Measurements from ENCODE around the gene KDM4C.
"Not testable (repeated sequence)": the region's sequence is repeated elsewhere in the genome, so short reads cannot be mapped to it uniquely, and the experiment has no call there.

The KDM4C gene

GRCh38 chr9:6930827-6931226 lies 173.1 kb downstream of the KDM4C start:
- no peak for DNase-seq

GRCh38 chr9:6931913-6932312 lies 174.1 kb downstream of the KDM4C start:
- DNase-seq = peak in 2 of 56 donors; percentile 7 to 58

DNA sequence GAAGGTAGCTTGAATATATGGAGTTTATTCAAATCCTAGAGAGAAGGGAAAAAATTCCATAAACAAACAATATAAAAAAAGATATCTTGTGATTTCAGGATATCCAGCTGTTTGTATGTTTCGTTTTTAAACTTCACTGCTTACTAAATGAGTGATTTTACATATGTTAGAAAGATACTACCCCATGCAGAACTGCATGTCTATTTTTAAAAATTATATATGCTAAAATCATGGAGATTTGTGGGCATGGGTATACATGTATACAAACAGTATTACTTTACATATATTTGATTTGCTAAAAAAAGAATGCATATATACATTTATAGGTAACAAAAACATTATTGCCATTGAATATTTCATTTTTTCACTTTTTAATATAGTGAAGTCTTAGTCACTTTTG lies 178.3 kb downstream of the KDM4C start:
- no peak for DNase-seq

DNA sequence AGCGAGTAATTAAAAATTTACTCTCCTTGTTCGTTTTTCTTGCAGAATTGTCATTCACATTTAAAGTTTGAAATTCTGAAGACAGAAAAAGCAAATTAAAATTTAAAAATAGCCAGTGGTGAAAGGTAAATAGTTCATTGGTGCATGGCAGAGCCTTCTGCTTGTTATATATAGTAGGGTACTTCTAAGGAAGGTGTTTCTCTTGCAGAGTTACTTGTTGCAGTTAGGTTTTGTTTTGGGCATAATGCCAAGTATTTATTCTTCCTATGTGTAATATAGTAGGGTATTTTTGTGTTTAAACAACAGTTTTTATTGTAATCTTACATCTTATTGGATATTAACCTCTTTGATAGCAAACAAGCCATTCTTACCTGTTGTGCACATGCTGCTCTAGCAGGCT lies 179.4 kb downstream of the KDM4C start:
- DNase-seq = no peak

DNA sequence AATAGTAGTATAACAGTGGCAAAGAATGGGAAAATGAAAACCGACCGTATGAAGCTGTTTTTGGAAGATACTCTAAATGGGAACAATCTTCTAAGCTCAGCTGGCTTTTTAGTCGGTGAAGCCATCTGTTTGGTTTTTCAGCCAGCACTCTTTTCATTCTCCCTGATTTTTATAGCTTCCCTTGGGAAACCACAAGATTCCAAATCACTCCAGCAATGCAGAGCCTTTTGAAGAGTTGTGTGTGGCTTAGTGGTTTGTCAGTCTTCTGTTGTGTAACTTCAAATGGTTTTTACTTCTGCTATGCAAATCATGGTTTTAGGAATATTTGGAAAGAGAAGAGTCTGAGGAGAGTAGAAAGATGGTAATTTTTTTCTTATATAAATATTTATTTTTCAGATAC lies 180.7 kb downstream of the KDM4C start:
- no peak for DNase-seq

GRCh38 chr9:6938873-6939272 lies 181.1 kb downstream of the KDM4C start:
- no peak for DNase-seq

DNA sequence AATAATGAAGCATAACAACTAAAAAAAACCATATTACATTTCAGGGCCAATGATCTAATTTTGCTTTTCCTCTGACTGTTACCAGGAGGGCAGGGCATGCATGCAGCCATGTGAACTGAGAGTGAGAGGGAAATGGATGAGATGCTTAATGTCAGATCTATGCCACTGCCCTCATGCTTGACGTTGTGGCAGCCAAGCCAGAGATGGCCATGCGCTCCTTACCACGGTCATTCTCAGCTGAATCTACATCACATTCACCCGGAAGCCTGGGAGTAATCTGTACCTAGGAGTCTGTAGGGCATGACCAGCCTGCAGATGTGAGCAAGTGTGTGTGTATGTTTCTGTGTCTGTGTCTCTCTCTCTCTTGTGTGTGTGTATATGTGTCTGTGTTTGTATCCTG lies 183.7 kb downstream of the KDM4C start:
- no peak for DNase-seq

DNA sequence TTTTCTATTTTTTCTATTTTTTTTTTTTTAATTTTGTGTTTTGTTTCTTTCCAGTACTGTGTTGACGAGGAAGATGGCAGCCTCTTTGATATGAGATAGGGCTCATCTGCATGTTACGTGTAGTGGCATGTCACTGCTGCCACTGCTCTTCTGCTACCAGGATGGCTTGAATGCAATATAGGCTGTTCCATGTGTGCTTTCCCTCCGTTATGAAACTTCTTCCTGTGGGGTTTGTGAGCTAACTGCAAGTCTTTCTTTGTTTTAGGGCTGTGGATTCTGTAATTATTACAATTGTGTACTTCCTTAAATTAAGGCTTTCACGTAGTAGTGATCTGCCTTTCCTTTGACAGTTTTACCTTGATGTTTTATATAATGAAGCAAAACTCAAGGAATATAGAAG lies 184.6 kb downstream of the KDM4C start:
- DNase-seq = no peak

GRCh38 chr9:6943293-6943692 lies 185.5 kb downstream of the KDM4C start:
- no peak for DNase-seq

DNA sequence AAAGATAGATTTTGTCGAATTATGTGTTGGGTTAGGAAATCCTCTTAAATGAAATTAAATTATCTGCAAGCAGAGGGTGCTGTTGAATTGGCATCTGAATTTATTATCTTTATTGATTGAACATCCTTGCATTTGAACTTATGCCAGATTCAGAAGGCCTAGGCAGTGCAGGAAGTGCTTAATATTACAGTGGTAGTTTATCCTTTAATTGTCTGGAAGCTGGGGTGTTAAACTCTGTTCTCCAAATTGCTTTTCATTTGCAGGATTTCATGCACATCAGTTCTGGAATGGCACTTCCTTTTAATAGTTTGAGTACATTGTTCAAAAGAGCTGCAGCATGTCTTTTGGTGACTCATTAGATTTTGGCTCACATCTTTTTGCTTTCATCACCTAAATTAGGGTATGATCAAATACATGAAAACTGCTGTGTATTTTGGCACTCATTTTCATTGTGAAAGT lies 186.3 kb downstream of the KDM4C start:
- DNase-seq = peak in 1 of 56 donors; percentile 6

GRCh38 chr9:6944896-6945295 lies 187.1 kb downstream of the KDM4C start:
- DNase-seq = no peak

DNA sequence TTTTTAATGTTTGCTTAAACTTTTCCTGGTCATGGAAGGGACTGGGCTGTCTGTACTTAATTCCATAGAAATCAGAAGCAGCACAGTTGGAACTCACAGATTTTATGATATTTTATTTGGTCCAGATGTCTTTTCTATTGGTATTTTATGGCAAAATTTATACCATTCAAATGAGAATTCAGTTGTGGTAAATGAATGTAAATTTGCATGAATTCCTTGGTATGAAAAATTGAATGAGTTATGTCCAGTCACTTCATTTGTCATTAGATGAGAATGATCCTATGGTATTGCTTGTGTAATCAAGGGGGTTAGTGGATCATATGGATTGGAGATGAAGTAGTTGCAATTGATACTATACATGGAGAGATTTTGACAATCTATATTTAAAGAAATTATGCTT lies 188.0 kb downstream of the KDM4C start:
- DNase-seq = no peak

DNA sequence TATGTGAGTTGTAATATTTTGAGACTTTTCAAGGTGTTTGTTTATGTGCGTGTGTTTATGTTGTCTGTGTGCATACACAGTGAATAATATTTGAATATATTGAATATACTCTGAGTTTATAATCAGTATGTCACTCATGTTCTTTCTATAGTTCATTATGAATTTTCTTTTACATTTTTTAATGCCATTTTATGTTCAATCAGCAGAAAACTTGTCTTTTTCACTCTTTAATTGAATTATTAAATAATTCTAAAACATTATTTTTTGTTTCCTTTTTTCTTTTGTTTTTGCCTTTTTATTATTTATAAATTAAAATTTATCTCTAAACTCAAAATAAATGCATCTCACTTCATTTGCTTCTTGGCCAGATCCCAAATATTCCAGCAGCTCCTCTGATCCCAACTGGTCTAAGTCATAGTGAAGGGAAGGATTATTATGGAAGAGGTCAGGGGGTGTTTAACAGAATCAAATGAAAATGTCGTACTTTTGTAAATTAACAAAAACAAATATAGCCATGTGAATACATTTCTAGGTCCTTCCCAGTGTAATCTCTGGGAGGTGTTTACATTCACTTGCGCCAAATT lies 188.9 kb downstream of the KDM4C start:
- no peak for DNase-seq

- not testable (repeated sequence) for DNase-seq
Measured at GRCh38 chr9:6948921-6949320, 191.1 kb downstream of the KDM4C start.

- DNase-seq = peak in 23 of 56 donors; percentile 2 to 67 (median 11)
Measured at GRCh38 chr9:6955251-6955921, 197.6 kb downstream of the KDM4C start.

DNA sequence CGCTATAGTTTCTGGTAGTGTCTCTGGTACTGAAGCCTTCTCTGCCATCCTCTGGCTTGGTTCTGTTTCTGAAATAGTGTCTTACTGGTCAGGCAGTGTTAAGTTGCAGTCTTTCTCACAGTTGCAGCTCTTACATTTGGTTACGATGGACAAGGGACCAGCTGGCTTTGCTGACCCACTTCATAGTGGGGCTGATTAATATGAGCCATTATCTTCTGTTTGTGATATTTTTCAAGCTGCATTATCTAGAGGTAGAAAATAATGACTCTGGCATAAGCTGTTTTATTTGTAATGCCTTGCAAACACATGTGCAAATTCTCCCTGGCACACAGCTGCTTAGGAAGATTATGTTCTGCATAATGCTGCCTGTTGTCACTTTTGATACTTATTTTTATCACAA lies 199.1 kb downstream of the KDM4C start:
- DNase-seq = no peak

DNA sequence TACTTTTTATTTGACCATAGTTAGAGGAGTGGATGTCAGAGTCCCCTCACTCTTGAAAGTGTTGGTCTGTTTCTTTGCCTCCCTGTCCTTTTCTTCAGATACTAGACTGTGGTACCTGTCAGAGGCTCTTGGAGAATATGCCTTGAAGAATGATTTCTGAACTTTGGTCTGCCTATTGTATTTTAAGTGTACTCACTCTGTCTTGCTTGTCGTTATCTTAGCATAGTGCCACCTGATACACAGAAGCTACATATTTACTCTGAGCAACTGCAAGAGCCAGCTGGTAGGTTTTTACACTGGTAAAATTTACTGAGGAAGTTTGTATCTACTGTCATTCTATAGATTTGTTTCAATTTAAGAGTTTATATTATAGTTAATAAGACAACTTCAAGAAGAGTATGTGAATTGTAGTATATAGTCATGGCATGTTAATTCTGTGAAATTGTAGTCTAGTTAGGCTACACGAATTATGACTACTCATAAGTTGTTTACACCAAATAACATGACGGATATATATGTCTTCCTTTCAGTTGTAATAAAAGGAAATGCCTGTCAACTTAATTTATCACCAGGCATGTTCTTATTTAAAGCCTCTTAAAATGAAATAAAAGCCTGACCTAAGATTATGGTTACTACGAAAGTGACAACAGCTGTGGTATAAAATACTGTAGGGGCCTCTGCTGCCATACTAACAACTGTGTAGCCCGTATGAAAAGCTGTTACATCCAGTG lies 201.7 kb downstream of the KDM4C start:
- DNase-seq = no peak

GRCh38 chr9:6960777-6961176 lies 203.0 kb downstream of the KDM4C start:
- no peak for DNase-seq

DNA sequence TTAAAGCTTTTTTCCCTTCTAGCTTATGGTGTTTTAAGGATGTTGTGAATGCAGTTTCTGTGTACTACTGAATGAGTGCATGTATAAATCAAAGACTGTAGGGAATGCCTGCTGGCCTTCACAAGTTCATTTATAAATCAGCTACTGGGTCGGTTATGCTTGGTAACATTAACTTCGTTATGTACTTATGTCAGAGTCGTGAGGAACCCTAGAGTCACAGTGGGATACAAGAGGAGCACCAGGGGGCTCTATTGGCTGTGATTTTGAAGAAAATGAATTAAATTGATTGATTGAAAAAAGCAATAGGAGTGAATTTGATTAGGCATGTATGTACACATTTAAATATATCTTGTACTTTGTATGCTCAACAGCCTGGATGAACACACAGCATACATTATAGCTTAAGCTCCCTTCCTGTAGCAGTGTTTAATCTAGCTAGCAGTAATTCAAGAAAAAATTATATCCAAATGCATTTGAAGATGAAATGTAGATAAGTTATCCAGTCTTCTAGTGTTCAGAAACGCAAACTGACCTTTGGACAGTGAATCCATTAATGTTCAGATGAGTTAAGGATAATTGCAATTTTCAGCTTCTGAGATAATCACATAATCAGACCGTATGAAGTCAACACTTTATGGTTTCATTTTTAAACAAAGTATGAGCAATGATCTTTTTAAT lies 204.2 kb downstream of the KDM4C start:
- no peak for DNase-seq

- DNase-seq = no peak
Measured at GRCh38 chr9:6965566-6965965, 207.8 kb downstream of the KDM4C start.

- DNase-seq = no peak
Measured at GRCh38 chr9:6968271-6968670, 210.5 kb downstream of the KDM4C start.

DNA sequence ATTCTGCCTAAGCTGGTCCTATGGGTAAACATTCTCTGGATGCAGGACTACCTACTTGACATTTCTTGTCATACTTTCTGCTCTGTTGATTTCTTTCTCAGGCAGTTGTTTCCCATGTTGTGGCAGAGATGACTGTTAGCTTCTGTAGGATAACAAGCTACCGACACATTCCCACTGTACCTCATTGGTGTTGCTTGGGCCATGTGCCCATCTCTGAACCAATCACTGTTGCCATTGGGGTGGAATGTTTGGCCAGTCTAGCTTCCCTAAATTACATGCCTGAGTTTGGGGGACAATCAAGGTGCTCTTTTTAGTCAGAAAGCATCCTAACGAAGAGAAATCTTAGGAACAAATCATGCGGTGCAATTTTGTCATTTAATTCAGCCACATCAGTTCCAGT lies 212.0 kb downstream of the KDM4C start:
- no peak for DNase-seq
